DND-41 (cell line): ENCODE data around the gene DND1.

Experiments
- EZH2 ChIP-seq: IDR thresholded peaks from 3 replicates; pipeline ENCODE4 v1.6.1; 2012; ENCODE audit warnings: borderline replicate concordance, low read depth, mild to moderate bottlenecking, moderate library complexity, low read length, inconsistent platforms; ENCODE audit not compliant: severe bottlenecking
- TF ChIP-seq, protein P1 (sequence below): IDR thresholded peaks from 2 replicates; pipeline ENCODE4 v1.5.1; 2012; ENCODE audit warnings: borderline replicate concordance, low read length, moderate library complexity, mild to moderate bottlenecking; ENCODE audit not compliant: poor library complexity, severe bottlenecking; ENCODE audit errors: extremely low read depth

DNA sequence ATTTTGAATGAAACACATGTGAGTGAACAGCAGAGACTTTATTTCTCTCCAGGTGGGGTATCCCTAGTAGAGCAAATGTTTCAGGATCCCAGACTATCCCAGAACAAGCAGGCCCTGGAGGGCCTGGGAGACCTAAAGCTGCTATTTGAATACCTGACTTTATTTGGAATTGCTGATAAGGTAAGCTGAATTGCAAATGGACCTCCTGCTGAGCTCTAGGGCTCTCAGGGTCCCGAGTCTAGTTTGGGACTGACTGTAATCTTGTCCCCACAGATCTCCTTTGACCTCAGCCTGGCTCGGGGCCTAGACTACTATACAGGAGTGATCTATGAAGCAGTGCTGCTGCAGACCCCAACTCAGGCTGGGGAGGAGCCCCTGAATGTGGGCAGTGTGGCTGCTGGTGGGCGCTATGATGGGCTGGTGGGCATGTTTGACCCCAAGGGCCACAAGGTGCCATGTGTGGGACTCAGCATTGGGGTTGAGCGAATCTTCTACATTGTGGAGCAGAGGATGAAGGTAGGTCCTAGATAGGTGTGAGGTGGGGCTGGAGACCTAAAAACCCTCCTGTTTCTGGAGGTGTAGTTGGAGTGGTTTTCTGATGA, 23.6 kb upstream of the DND1 start:
- no peak for TF ChIP-seq EZH2
- TF ChIP-seq, protein P1, sequence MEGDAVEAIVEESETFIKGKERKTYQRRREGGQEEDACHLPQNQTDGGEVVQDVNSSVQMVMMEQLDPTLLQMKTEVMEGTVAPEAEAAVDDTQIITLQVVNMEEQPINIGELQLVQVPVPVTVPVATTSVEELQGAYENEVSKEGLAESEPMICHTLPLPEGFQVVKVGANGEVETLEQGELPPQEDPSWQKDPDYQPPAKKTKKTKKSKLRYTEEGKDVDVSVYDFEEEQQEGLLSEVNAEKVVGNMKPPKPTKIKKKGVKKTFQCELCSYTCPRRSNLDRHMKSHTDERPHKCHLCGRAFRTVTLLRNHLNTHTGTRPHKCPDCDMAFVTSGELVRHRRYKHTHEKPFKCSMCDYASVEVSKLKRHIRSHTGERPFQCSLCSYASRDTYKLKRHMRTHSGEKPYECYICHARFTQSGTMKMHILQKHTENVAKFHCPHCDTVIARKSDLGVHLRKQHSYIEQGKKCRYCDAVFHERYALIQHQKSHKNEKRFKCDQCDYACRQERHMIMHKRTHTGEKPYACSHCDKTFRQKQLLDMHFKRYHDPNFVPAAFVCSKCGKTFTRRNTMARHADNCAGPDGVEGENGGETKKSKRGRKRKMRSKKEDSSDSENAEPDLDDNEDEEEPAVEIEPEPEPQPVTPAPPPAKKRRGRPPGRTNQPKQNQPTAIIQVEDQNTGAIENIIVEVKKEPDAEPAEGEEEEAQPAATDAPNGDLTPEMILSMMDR: no peak
